Measurements from ENCODE around the gene LIN7B.
"Not testable (repeated sequence)": the region's sequence is repeated elsewhere in the genome, so short reads cannot be mapped to it uniquely, and the experiment has no call there.

The LIN7B gene

GRCh38 chr19:49141352-49141751 is 27.2 kb downstream of the LIN7B start:
- Mint-ChIP-seq H3K9me3 (no peaks in the 10 kb centered on the region), H3K36me3 (peaks cover 7% of the 10 kb centered on the region), H3K27ac (no peak overlapping the region), H3K4me1 (peaks cover 21% of the 10 kb centered on the region), H3K4me3 (no peak overlapping the region)
- no peak for ATAC-seq
- DNase-seq (ENCODE audit: low spot score in 2 of 2), result no peak

GRCh38 chr19:49142866-49143335 is 28.7 kb downstream of the LIN7B start:
- DNase-seq (ENCODE audit: low spot score in 2 of 2), result peak; percentile 46 to 78
- Mint-ChIP-seq H3K4me1 (peaks cover 22% of the 10 kb centered on the region), H3K36me3 (peaks cover 7% of the 10 kb centered on the region), H3K4me3 (peak overlapping the region; percentile 75), H3K9me3 (no peaks in the 10 kb centered on the region), H3K27ac (peak overlapping the region; percentile 23)
- ATAC-seq, result peak; percentile 90

DNA sequence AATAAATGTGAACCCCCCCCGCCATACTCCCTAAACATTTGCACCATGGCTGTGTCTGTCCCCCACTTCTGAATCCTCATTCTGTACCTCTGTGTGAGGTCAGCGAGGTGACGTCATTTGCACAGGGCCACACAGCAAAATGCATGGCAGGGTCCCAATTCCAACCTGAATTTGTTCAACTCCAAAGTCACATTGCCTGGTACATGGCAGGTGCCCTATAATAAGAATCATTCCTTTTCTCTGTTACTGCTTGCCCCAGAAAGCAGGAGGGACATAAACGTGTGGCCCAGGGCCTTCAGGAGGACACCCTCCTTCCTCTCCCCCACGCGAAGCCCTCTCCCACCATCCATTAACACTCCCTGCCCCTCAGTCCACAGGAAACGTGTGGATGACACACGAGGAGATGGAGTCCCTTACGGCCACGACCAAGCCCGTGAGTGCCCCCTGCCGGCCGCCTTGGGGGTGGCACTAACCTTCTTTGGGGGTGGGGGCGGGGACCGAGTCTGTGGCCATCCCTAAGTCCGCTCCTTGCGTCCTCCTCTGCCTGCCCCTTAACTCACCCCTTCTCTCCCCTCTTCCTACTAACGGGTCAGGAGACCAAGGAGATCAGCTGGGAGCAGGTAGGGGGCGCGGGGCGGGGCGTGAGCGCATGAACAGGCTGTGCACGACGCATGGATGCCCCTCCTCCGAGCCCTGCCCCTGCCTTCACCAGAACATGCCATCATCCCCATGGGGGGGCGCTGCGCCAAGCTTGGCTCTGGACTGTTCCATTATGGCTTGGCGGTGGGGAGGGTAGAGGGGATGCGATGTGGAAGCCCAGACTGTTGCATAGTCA is 31.6 kb downstream of the LIN7B start:
- Mint-ChIP-seq H3K36me3 (peaks cover 7% of the 10 kb centered on the region), H3K4me1 (peaks cover 46% of the 10 kb centered on the region), H3K27ac (peak overlapping the region; percentile 72), H3K9me3 (no peaks in the 10 kb centered on the region), H3K4me3 (peak overlapping the region; percentile 58)
- DNase-seq (ENCODE audit: low spot score in 2 of 2) (peak; percentile 80 to 91), ATAC-seq (peak; percentile 72)

GRCh38 chr19:49146408-49146770 is 32.2 kb downstream of the LIN7B start:
- not testable (repeated sequence) for H3K9me3 Mint-ChIP-seq; DNase-seq (ENCODE audit: low spot score in 2 of 2); H3K36me3 Mint-ChIP-seq; ATAC-seq; H3K27ac Mint-ChIP-seq
- Mint-ChIP-seq H3K4me3 (peak overlapping the region; percentile 58), H3K4me1 (peaks cover 47% of the 10 kb centered on the region)

DNA sequence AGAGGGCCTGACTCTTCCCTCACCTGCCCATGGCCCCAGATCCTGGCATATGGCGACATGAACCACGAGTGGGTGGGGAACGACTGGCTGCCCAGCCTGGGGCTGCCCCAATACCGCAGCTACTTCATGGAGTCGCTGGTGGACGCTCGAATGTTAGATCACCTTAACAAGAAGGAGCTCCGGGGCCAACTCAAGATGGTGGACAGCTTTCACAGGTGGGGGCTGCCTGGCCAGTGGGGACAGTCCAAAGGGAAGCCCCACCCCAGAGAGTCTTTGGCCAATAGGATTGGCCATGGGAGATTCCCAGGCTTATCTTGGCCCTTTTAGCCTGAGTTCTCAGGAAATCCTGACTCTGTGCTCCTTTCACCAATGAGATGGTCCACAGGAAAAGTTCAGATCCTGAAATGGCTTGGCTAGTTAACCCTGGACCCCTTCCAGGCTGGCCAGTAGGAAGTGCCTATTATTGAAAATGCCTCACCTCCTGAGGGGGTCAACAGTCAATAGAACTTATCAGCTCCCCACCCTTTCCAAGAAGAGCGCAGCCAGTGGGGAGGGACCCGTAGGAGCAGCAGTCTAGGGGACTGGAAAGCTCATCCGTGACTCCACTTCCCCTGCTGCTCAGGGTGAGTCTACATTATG is 34.0 kb downstream of the LIN7B start:
- Mint-ChIP-seq H3K36me3 (peaks cover 3% of the 10 kb centered on the region), H3K27ac (no peak overlapping the region), H3K4me3 (peak overlapping the region; percentile 77), H3K4me1 (peaks cover 45% of the 10 kb centered on the region), H3K9me3 (peaks cover 2% of the 10 kb centered on the region)
- DNase-seq (ENCODE audit: low spot score in 2 of 2) (no peak), ATAC-seq (no peak)

- peaks cover 5% of the 10 kb centered on the region for H3K9me3 Mint-ChIP-seq
- peak; percentile 33 for ATAC-seq
These were observed 34.8 kb downstream of the LIN7B start for GRCh38 chr19:49148784-49149651.

DNA sequence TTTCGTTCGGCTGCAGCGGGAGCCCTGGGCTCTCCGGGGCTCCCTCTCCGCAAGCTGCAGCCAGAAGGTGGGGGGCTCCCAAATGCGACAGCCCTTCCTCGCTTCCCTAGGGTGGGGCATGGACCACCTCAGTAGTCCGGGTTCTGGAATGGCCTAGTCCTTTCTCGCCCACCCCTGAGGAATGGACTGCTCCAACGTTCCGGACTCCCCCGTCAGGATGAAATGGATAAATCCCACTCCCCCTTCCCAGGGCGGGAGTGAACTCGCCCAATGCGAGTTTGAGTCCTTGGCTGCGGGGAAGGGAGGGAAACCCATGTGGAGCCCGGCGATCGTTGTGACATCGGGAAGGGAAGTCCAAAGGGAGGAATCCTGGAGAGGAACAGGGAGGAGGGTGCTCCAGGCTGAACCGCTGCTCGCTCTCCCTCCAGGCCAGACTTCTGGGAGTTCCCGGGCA is 35.5 kb downstream of the LIN7B start:
- Mint-ChIP-seq H3K36me3 (no peaks in the 10 kb centered on the region), H3K4me1 (peaks cover 51% of the 10 kb centered on the region), H3K9me3 (peaks cover 5% of the 10 kb centered on the region), H3K27ac (peak overlapping the region; percentile 79), H3K4me3 (peak overlapping the region; percentile 77)
- ATAC-seq, result no peak
- no peak for DNase-seq (ENCODE audit: low spot score in 2 of 2)

More at GRCh38 chr19:49148784-49149651, 34.8 kb downstream of the LIN7B start:
- Mint-ChIP-seq H3K4me1 (peaks cover 48% of the 10 kb centered on the region), H3K36me3 (no peaks in the 10 kb centered on the region), H3K4me3 (peak overlapping the region; percentile 77), H3K27ac (no peak overlapping the region)
- peak; percentile 67 to 89 for DNase-seq (ENCODE audit: low spot score in 2 of 2)

GRCh38 chr19:49150106-49150943 is 36.2 kb downstream of the LIN7B start:
- H3K4me3 Mint-ChIP-seq, result peak overlapping the region; percentile 77
- no peaks in the 10 kb centered on the region for H3K36me3 Mint-ChIP-seq
- ATAC-seq, result peak; percentile 40
- H3K27ac Mint-ChIP-seq, result peak overlapping the region; percentile 79
- peak in 1 of 2 donors; percentile 73 for DNase-seq (ENCODE audit: low spot score in 2 of 2)
- peaks cover 50% of the 10 kb centered on the region for H3K4me1 Mint-ChIP-seq
- peaks cover 5% of the 10 kb centered on the region for H3K9me3 Mint-ChIP-seq

DNA sequence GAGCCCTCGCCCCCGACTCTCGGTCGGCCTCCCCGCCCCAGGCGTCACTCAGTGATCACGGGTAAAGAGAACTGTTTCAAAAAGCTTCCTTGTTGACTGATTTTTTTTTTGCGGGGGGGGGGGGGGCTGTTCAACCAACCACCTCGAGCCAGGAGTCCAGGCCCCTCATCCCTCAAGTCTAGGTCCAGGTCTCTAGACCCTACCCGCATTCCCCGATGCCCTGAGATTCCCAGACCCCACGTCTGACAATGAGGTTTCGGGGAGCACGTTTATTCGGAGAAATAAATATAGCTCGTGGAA is 36.7 kb downstream of the LIN7B start:
- no peak for ATAC-seq
- DNase-seq (ENCODE audit: low spot score in 2 of 2), result no peak
- H3K9me3 Mint-ChIP-seq, result peaks cover 5% of the 10 kb centered on the region
- H3K27ac Mint-ChIP-seq, result no peak overlapping the region
- H3K4me1 Mint-ChIP-seq, result peaks cover 44% of the 10 kb centered on the region
- peak overlapping the region; percentile 77 for H3K4me3 Mint-ChIP-seq
- H3K36me3 Mint-ChIP-seq, result no peaks in the 10 kb centered on the region

- DNase-seq (ENCODE audit: low spot score in 2 of 2) (peak in 1 of 2 donors; percentile 60), ATAC-seq (peak; percentile 39)
- Mint-ChIP-seq H3K4me3 (peak overlapping the region; percentile 77), H3K9me3 (peaks cover 5% of the 10 kb centered on the region), H3K36me3 (no peaks in the 10 kb centered on the region), H3K27ac (no peak overlapping the region), H3K4me1 (peaks cover 38% of the 10 kb centered on the region)
These were observed 37.3 kb downstream of the LIN7B start for GRCh38 chr19:49151267-49152118.

DNA sequence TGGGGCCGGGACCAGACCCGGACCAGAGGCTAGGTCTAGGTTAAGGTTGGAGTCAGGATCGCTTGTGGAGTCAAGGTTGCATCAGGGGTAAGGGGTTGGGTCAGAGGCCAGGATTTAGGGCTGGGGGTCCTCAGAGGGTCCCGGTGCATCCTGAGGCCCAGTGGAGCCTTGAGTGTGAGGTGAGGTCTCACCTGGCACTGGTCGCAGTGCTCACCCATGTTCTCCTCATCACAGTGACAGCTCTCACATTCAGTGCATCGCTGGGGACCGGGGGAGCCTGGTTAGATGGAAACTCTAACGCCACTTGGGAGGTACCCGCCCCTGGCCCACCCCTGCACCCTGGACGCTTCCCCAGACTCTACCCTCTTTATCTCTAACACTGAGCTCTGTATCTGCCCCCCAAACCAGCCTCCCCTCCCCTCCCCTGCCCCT is 38.0 kb downstream of the LIN7B start:
- Mint-ChIP-seq H3K4me3 (peak overlapping the region; percentile 77), H3K36me3 (no peaks in the 10 kb centered on the region), H3K27ac (no peak overlapping the region), H3K9me3 (peaks cover 5% of the 10 kb centered on the region), H3K4me1 (peaks cover 38% of the 10 kb centered on the region)
- DNase-seq (ENCODE audit: low spot score in 2 of 2) (no peak), ATAC-seq (no peak)

- H3K4me3 Mint-ChIP-seq, result no peak overlapping the region
- H3K36me3 Mint-ChIP-seq, result no peaks in the 10 kb centered on the region
- peaks cover 40% of the 10 kb centered on the region for H3K4me1 Mint-ChIP-seq
- ATAC-seq, result no peak
- DNase-seq (ENCODE audit: low spot score in 2 of 2), result no peak
- H3K27ac Mint-ChIP-seq, result no peak overlapping the region
- peaks cover 5% of the 10 kb centered on the region for H3K9me3 Mint-ChIP-seq
These were observed 39.1 kb downstream of the LIN7B start for GRCh38 chr19:49153167-49153809.

GRCh38 chr19:49154279-49154678 is 40.1 kb downstream of the LIN7B start:
- DNase-seq (ENCODE audit: low spot score in 2 of 2), result no peak
- H3K27ac Mint-ChIP-seq, result no peak overlapping the region
- no peak for ATAC-seq
- no peak overlapping the region for H3K4me3 Mint-ChIP-seq
- peaks cover 5% of the 10 kb centered on the region for H3K9me3 Mint-ChIP-seq
- H3K36me3 Mint-ChIP-seq, result no peaks in the 10 kb centered on the region
- H3K4me1 Mint-ChIP-seq, result peaks cover 34% of the 10 kb centered on the region

Data from stimulated activated effector memory CD8-positive, alpha-beta T cell treated with anti-CD3 and anti-CD28 coated beads, Interleukin-12 subunit alpha, Interleukin-12 subunit beta, amount 100 ng/mL, for 72 hours (primary cell).